ENCODE results near the gene IP6K1. TPM values are rescaled to one million over a fixed set of nuclear protein-coding genes. Genes with fewer than 3 reads are reported as not detected.

IP6K1 gene
- total and polyA plus RNA-seq, 10 of the 15 experiments (the other 5 are each of a cell fraction or from before 2014, with no cell fraction given), result 1.3 to 30.6 (median 18.2) TPM

DNA sequence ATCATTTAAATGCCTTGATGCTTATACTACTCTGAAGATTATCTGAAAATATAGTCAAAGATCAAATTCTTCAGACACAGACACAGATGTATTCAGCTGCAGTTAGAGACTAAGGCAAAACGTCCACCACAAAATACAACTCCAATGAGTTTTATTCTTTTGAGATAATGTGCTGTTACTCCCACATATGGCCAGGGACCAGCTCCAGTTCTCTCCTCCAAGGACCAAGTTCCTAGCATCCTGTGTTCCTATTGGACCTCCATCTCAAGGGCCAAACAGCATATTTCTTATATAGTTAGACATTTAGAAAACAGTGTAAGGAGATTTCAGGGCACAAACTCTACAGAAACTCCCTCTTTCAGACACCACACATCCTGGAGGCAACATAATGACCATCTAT lies 27.1 kb downstream of the IP6K1 start:
- Histone ChIP-seq H3K36me3 (ENCODE audit: control insufficient read depth in 2 of 2, insufficient read depth in 2 of 2, low read length in 1 of 2) (no peaks in the 10 kb centered on the region; a peak in 2 of 4 replicates), H3K4me1 (ENCODE audit: control insufficient read depth, insufficient read depth, low read length) (no peaks in the 10 kb centered on the region), H3K4me3 (no peak overlapping the region), H2AFZ (ENCODE audit: control insufficient read depth, low read depth, low read length) (no peak overlapping the region), H3K9me3 (replicated peaks; ENCODE audit: control insufficient read depth, insufficient read depth, low read length) (no peaks in the 10 kb centered on the region), H4K20me1 (ENCODE audit: control insufficient read depth, insufficient read depth) (no peaks in the 10 kb centered on the region; the same call in 1 of the 2 replicates), H3K27me3 (replicated peaks in 1 of 2; ENCODE audit: control insufficient read depth in 2 of 2, insufficient read depth in 2 of 2, low read length in 1 of 2) (no peaks in the 10 kb centered on the region), H3K79me2 (ENCODE audit: control insufficient read depth, insufficient read depth, low read length) (no peaks in the 10 kb centered on the region; the same call in 1 of the 2 replicates), H3K4me2 (ENCODE audit: control insufficient read depth, insufficient read depth) (no peak overlapping the region), H3K27ac (ENCODE audit: control insufficient read depth, insufficient read depth) (no peak overlapping the region), H3K9ac (ENCODE audit: control insufficient read depth, insufficient read depth, low read length) (no peak overlapping the region)
- FAIRE-seq, result no peak
- 67% methylated on average over 1 of the region's 1 CpG for WGBS (ENCODE audit: insufficient coverage, insufficient replicate concordance, low lambda C conversion rate, missing lambda C conversion rate)
- no peak for ATAC-seq
- TF ChIP-seq TAF1 (IDR thresholded peaks at IDR 0.05; ENCODE audit: borderline replicate concordance, low read depth, low read length), result no peak
- TF ChIP-seq, protein P1, sequence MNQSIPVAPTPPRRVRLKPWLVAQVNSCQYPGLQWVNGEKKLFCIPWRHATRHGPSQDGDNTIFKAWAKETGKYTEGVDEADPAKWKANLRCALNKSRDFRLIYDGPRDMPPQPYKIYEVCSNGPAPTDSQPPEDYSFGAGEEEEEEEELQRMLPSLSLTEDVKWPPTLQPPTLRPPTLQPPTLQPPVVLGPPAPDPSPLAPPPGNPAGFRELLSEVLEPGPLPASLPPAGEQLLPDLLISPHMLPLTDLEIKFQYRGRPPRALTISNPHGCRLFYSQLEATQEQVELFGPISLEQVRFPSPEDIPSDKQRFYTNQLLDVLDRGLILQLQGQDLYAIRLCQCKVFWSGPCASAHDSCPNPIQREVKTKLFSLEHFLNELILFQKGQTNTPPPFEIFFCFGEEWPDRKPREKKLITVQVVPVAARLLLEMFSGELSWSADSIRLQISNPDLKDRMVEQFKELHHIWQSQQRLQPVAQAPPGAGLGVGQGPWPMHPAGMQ (IDR thresholded peaks at IDR 0.05; ENCODE audit: borderline replicate concordance), result no peak
- TF ChIP-seq CREB1 (IDR thresholded peaks at IDR 0.05; ENCODE audit: low read depth), result no peak
- TF ChIP-seq SIX5 (IDR thresholded peaks at IDR 0.05; ENCODE audit: low read depth, low read length, severe bottlenecking), result no peak
- TF ChIP-seq ZNF24 (IDR thresholded peaks at IDR 0.05), result no peak
- POLR2A ChIA-PET, result no interaction called here
- intact Hi-C loops (cut with micrococcal nuclease; ENCODE audit: unreplicated experiment), result no loop called here
- SMC1A ChIA-PET (ENCODE audit: uncharacterized antibody, unreplicated experiment), result interaction anchor here (1.6 kb wide), 1 partner anchor 10 kb away, joined by 4 read pairs; no protein-coding TSS in a partner anchor
- no peak for DNase-seq (ENCODE audit: low read depth, low spot score)
- RAD21 ChIA-PET (ENCODE audit: unreplicated experiment), result no interaction called here
- in situ Hi-C loops (cut with MboI), result no loop called here
- CTCF ChIA-PET, result no interaction called here
- BruUV-seq (replicated peaks), result TSS peak; percentile 17

DNA sequence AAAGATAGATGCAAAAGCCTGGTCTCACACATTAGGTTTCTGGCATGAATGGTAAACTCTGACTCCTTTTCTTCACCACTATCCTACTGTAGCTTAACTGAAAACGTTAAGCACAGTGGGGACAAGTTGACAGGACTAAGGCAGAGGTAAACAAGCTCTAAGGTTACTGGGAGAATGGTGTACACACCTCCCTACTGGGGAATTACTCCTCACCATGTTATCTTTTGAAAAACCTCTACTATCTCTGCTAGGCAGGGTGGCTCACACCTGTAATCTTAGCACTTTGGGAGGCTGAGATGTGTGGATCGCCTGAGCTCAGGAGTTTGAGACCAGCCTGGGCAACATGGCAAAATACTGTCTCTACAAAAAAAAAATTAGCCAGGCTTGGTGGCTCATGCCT lies 29.1 kb downstream of the IP6K1 start:
- H3K4me1 ChIP-seq (ENCODE audit: control insufficient read depth, insufficient read depth, low read length), result no peaks in the 10 kb centered on the region
- ChIA-PET CTCF (interaction anchor here (1.1 to 1.6 kb wide), 3 partner anchors 12 to 217 kb away, joined by 3 to 5 read pairs (median 3); no protein-coding TSS in a partner anchor), SMC1A (ENCODE audit: uncharacterized antibody, unreplicated experiment) (interaction anchor here (1.4 kb wide), 1 partner anchor 84 kb away, joined by 3 read pairs; no protein-coding TSS in a partner anchor), POLR2A (interaction anchor here (0.5 to 0.6 kb wide), 3 partner anchors 8 to 287 kb away, joined by 4 to 11 read pairs (median 5); partner anchors contain the start of gene DAG1), RAD21 (ENCODE audit: unreplicated experiment) (no interaction called here)
- WGBS (ENCODE audit: insufficient coverage, insufficient replicate concordance, low lambda C conversion rate, missing lambda C conversion rate), result 96% methylated on average over 2 of the region's 2 CpGs
- in situ Hi-C loops (cut with MboI) (no loop called here), intact Hi-C loops (cut with micrococcal nuclease; ENCODE audit: unreplicated experiment) (no loop called here)
- no peak overlapping the region for H3K4me3 ChIP-seq
- FAIRE-seq (no peak), DNase-seq (ENCODE audit: low read depth, low spot score) (no peak), ATAC-seq (no peak)
- BruUV-seq (replicated peaks), result no TSS peak
- no peaks in the 10 kb centered on the region; the same call in 1 of the 2 replicates for H4K20me1 ChIP-seq (ENCODE audit: control insufficient read depth, insufficient read depth)
- TF ChIP-seq MYB (IDR thresholded peaks at IDR 0.05; ENCODE audit: borderline replicate concordance, low read depth, low read length), result no peak
- no peak for TF ChIP-seq DPF2 (IDR thresholded peaks at IDR 0.05)
- TF ChIP-seq NFYA (IDR thresholded peaks at IDR 0.05; ENCODE audit: borderline replicate concordance, low read depth, low read length), result no peak
- H3K27ac ChIP-seq (ENCODE audit: control insufficient read depth, insufficient read depth), result no peak overlapping the region
- H3K9me3 ChIP-seq (replicated peaks; ENCODE audit: control insufficient read depth, insufficient read depth, low read length), result no peaks in the 10 kb centered on the region
- H3K4me2 ChIP-seq (ENCODE audit: control insufficient read depth, insufficient read depth), result no peak overlapping the region
- H3K9ac ChIP-seq (ENCODE audit: control insufficient read depth, insufficient read depth, low read length), result no peak overlapping the region
- H3K79me2 ChIP-seq (ENCODE audit: control insufficient read depth, insufficient read depth, low read length), result no peaks in the 10 kb centered on the region; the same call in 1 of the 2 replicates
- H3K36me3 ChIP-seq (ENCODE audit: control insufficient read depth in 2 of 2, insufficient read depth in 2 of 2, low read length in 1 of 2), result no peaks in the 10 kb centered on the region; a peak in 2 of 4 replicates
- no peak overlapping the region for H2AFZ ChIP-seq (ENCODE audit: control insufficient read depth, low read depth, low read length)
- no peaks in the 10 kb centered on the region for H3K27me3 ChIP-seq (replicated peaks in 1 of 2; ENCODE audit: control insufficient read depth in 2 of 2, insufficient read depth in 2 of 2, low read length in 1 of 2)
